ENCODE results near the gene PACSIN2. TPM values are rescaled to one million over a fixed set of nuclear protein-coding genes. Genes with fewer than 3 reads are reported as not detected.
"Not testable (repeated sequence)": the region's sequence is repeated elsewhere in the genome, so short reads cannot be mapped to it uniquely, and the experiment has no call there.

PACSIN2 gene
- total RNA-seq, 6 donors from 2014 or later, result 120 to 186 (median 151) TPM

DNA sequence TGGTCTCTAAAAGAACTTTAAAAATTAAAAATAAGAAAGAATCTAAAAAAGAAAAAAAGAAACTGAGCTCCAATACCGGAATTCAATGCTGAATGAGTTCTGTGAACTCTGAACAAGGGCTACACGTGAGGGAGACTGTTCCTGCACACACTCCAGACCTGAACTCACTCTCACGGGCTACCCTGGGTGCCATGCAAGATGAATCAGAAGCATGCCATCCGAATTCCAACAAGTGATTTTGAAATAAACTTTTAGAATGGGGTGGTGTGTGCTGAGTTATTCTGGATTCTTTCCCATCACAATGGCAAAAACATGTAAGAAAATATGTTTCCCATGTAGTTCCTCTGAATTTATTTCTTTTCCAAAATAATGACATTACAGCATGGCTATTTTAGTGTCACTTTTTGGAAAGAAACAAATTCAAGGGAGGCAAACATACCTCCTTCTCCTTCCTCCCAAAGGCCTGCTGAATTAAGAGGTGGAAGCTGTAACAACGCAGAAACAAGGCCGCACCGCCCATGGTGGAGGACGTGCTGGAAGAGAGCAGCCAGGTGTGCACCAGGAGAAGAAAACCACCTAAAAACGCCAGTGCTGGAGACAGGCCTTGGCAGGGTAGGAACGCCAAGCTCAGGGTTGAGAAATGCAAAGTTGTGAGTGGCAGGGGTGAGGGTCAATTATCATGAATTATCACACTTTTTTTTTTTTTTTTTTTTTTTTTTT lies 94.7 kb downstream of the PACSIN2 start:
- Histone ChIP-seq H3K4me3 (no peak overlapping the region), H3K36me3 (no peaks in the 10 kb centered on the region), H3K4me1 (peaks cover 33 to 53% (median 49%) of the 10 kb centered on the region in 4 donors), H3K9me3 (no peaks in the 10 kb centered on the region), H3K27ac (peak overlapping the region in 2 of 4 donors; percentile 31 to 62), H3K27me3 (no peaks in the 10 kb centered on the region)
- peak in 1 of 4 donors; percentile 36 for TF ChIP-seq EP300 (IDR thresholded peaks at IDR 0.05)
- TF ChIP-seq POLR2AphosphoS5 (IDR thresholded peaks at IDR 0.05), result no peak
- ATAC-seq (ENCODE audit: low FRiP score in 2 of 2) (no peak), DNase-seq (peak in 1 of 2 donors; percentile 57)
- WGBS, 2 donors, result 67 to 72% methylated on average over 10 of the region's 10 CpGs

DNA sequence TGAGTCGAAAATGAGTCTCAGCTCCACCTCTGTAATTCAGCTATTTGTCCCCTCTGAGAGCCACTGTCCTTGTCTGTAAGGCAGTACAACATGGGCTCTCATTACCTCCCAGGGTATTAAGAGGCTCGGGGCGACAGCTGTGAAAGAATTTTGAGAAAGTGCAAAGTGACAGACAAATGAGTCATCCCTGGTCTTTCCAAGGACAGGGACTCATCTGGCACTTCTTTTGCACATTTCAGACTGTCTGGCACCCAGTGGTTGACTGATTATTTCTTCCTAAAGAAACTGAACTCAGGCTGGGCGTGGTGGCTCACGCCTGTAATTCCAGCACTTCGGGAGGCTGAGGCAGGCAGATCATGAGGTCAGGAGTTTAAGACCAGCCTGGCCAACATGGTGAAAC lies 95.8 kb downstream of the PACSIN2 start:
- no peaks in the 10 kb centered on the region for H3K9me3 ChIP-seq
- no peaks in the 10 kb centered on the region for H3K27me3 ChIP-seq
- H3K4me1 ChIP-seq, result peaks cover 33 to 53% (median 49%) of the 10 kb centered on the region in 4 donors
- no peaks in the 10 kb centered on the region for H3K36me3 ChIP-seq
- ATAC-seq (ENCODE audit: low FRiP score in 2 of 2) (peak in 1 of 2 donors; percentile 37), DNase-seq (no peak)
- H3K27ac ChIP-seq, result peak overlapping the region in 1 of 4 donors; percentile 25
- H3K4me3 ChIP-seq, result no peak overlapping the region
- WGBS, 2 donors, result 72 to 73% methylated on average over 3 to 6 of the region's 6 CpGs
- TF ChIP-seq EP300 (IDR thresholded peaks at IDR 0.05) (no peak), POLR2A (IDR thresholded peaks at IDR 0.05) (no peak), POLR2AphosphoS5 (IDR thresholded peaks at IDR 0.05) (no peak)
- TF ChIP-seq, protein P1, sequence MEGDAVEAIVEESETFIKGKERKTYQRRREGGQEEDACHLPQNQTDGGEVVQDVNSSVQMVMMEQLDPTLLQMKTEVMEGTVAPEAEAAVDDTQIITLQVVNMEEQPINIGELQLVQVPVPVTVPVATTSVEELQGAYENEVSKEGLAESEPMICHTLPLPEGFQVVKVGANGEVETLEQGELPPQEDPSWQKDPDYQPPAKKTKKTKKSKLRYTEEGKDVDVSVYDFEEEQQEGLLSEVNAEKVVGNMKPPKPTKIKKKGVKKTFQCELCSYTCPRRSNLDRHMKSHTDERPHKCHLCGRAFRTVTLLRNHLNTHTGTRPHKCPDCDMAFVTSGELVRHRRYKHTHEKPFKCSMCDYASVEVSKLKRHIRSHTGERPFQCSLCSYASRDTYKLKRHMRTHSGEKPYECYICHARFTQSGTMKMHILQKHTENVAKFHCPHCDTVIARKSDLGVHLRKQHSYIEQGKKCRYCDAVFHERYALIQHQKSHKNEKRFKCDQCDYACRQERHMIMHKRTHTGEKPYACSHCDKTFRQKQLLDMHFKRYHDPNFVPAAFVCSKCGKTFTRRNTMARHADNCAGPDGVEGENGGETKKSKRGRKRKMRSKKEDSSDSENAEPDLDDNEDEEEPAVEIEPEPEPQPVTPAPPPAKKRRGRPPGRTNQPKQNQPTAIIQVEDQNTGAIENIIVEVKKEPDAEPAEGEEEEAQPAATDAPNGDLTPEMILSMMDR (IDR thresholded peaks at IDR 0.05), result no peak

DNA sequence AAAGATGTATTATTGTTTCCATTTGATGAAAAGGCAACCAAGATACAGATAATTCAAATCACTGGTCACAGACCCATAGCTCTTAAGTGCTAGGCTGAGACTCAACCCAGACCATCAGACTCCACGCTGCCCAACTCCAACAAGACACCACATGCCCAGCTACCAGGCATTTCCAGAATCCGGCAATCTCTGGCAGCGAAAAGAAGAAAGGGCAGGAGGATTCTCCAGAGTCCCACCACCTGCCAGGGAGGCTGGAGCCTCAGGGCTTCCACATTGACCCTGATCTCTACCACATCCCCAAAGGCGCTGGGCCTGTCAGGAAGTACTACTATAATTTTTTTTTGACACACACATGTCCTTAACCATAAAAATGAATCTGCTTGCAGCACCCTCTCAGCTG lies 96.4 kb downstream of the PACSIN2 start:
- TF ChIP-seq POLR2AphosphoS5 (IDR thresholded peaks at IDR 0.05) (no peak), POLR2A (IDR thresholded peaks at IDR 0.05) (no peak), EP300 (IDR thresholded peaks at IDR 0.05) (no peak)
- TF ChIP-seq, protein P1 (IDR thresholded peaks at IDR 0.05), result no peak
- no peak for DNase-seq
- Histone ChIP-seq H3K4me3 (no peak overlapping the region), H3K27me3 (no peaks in the 10 kb centered on the region), H3K27ac (peak overlapping the region in 1 of 4 donors; percentile 25), H3K4me1 (peaks cover 33 to 54% (median 46%) of the 10 kb centered on the region in 4 donors), H3K9me3 (no peaks in the 10 kb centered on the region), H3K36me3 (no peaks in the 10 kb centered on the region)
- WGBS, 2 donors, result 86 to 87% methylated on average over 4 of the region's 4 CpGs
- ATAC-seq (ENCODE audit: low FRiP score in 2 of 2), result no peak

DNA sequence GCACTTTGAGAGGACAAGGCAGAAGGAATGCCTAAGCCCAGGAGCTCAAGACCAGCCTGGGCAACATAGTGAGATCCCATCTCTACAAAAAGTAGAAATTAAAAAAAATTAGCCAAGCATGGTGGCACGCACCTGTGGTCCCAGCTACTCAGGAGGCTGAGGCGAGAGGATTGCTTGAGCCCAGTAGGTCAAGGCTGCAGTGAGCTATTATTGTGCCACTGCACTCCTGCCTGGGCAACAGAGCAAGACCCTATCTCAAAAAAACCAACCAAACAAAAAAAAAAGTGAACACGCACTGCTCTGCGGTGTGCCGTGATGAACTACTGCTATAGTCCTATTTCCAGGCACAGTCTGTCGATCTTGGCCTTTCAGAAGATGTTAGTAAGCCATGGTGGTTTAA lies 97.6 kb downstream of the PACSIN2 start:
- H3K4me1 ChIP-seq, result peaks cover 26 to 56% (median 41%) of the 10 kb centered on the region in 4 donors
- H3K9me3 ChIP-seq; H3K36me3 ChIP-seq; ATAC-seq (ENCODE audit: low FRiP score in 2 of 2); H3K4me3 ChIP-seq; H3K27me3 ChIP-seq; DNase-seq; H3K27ac ChIP-seq: not testable (repeated sequence)
- WGBS, 2 donors, result 93 to 100% methylated on average over 6 of the region's 6 CpGs

DNA sequence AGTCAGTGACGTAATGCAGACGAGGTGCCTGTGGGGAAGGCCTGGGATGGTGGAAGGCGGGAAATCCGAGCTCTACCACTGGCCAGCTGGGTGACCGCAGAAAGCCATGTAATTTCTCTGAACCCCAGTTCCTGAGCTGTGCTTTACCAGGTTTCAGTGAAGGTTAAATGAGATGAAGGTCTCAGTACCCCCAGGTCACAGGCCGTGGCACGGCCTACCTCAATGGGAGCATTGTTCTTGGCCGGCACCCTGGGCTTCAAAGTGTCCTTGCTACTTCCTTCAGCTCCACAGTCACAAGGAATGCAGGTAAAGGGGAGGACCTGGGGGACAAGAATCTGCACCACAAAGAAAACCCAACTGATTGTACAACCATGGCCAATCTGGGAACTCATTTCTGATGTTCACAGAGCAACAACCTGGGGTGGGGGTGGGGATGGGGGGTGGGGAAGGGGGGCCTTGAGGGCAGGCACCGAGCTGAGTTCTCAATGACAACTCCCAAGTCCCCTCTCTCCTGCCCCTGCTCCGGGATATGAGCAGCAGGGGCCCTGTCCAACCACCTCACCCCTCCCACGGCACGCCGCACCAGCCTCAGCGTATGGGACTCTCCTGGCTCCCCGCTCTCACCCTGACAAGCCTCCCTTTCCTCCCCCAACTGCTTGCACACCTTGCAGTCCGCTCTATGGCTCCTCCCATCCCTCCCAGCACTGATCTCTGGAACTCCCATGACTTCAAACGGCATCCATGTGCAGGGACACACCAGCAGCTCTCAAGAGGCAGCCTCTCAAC lies 98.8 kb downstream of the PACSIN2 start:
- Histone ChIP-seq H3K9me3 (no peaks in the 10 kb centered on the region), H3K27ac (no peak overlapping the region), H3K27me3 (no peaks in the 10 kb centered on the region), H3K4me1 (peaks cover 15 to 56% (median 35%) of the 10 kb centered on the region in 4 donors), H3K4me3 (no peak overlapping the region), H3K36me3 (peaks cover 0 to 7% (median 0%) of the 10 kb centered on the region in 4 donors)
- WGBS, 2 donors, result 80 to 92% methylated on average over 17 of the region's 17 CpGs
- no peak for TF ChIP-seq POLR2A (IDR thresholded peaks at IDR 0.05)
- no peak for TF ChIP-seq POLR2AphosphoS5 (IDR thresholded peaks at IDR 0.05)
- no peak for TF ChIP-seq EP300 (IDR thresholded peaks at IDR 0.05)
- TF ChIP-seq, protein P1 (IDR thresholded peaks at IDR 0.05), result no peak
- DNase-seq, result no peak
- no peak for ATAC-seq (ENCODE audit: low FRiP score in 2 of 2)
